HG03045 (cell line): ENCODE results near the gene HS6ST1.
"Not testable (repeated sequence)": the region's sequence is repeated elsewhere in the genome, so short reads cannot be mapped to it uniquely, and the experiment has no call there.

Source experiments
- ATAC-seq: cut with Tn5 transposase; IDR thresholded peaks from one replicate; pipeline ENCODE4 v1.9.1; 2021; ENCODE audit warnings: mild to moderate bottlenecking, moderate library complexity; ENCODE audit not compliant: unreplicated experiment

The HS6ST1 gene

GRCh38 chr2:128269990-128270671, 48.5 kb downstream of the HS6ST1 start:
- ATAC-seq = no peak

- ATAC-seq = no peak
These were observed 49.3 kb downstream of the HS6ST1 start for GRCh38 chr2:128269063-128269989.

- not testable (repeated sequence) for ATAC-seq
These were observed 50.1 kb downstream of the HS6ST1 start for GRCh38 chr2:128268611-128269010.

- not testable (repeated sequence) for ATAC-seq
These were observed 50.5 kb downstream of the HS6ST1 start for GRCh38 chr2:128268145-128268544.

- ATAC-seq = not testable (repeated sequence)
These were observed 51.0 kb downstream of the HS6ST1 start for GRCh38 chr2:128267649-128268048.

GRCh38 chr2:128267197-128267596, 51.5 kb downstream of the HS6ST1 start:
- not testable (repeated sequence) for ATAC-seq

GRCh38 chr2:128266463-128266862, 52.2 kb downstream of the HS6ST1 start:
- ATAC-seq = not testable (repeated sequence)

- not testable (repeated sequence) for ATAC-seq
These were observed 53.1 kb downstream of the HS6ST1 start for GRCh38 chr2:128265608-128265993.

- no peak for ATAC-seq
These were observed 53.6 kb downstream of the HS6ST1 start for GRCh38 chr2:128264881-128265607.

GRCh38 chr2:128263902-128264331, 54.8 kb downstream of the HS6ST1 start:
- ATAC-seq = no peak

- ATAC-seq = no peak
These were observed 56.1 kb downstream of the HS6ST1 start for GRCh38 chr2:128262315-128263253.

GRCh38 chr2:128261245-128262128, 57.2 kb downstream of the HS6ST1 start:
- ATAC-seq = no peak

- no peak for ATAC-seq
These were observed 58.2 kb downstream of the HS6ST1 start for GRCh38 chr2:128260239-128261138.

GRCh38 chr2:128259585-128259984, 59.1 kb downstream of the HS6ST1 start:
- no peak for ATAC-seq

- ATAC-seq = no peak
These were observed 60.5 kb downstream of the HS6ST1 start for GRCh38 chr2:128258218-128258617.

GRCh38 chr2:128252501-128252900, 66.2 kb downstream of the HS6ST1 start:
- no peak for ATAC-seq

GRCh38 chr2:128252086-128252485, 66.6 kb downstream of the HS6ST1 start:
- not testable (repeated sequence) for ATAC-seq
